Fibroblast of the aortic adventitia (primary cell): ENCODE measurements around the gene GFOD1. TPM values are rescaled to one million over a fixed set of nuclear protein-coding genes. Genes with fewer than 3 reads are reported as not detected.

Experiments used
- DNase-seq: peaks from one replicate; pipeline ENCODE4 v3.0.0-alpha.2; 2010; ENCODE audit warnings: low read depth
- H3K4me3 ChIP-seq: 2 replicates; pipeline ENCODE4 v1.5.1; 2011; ENCODE audit warnings: low read depth, mild to moderate bottlenecking, control low read depth, low read length, moderate library complexity
- total RNA-seq: library from RNA; depleted of rRNA; stranded (reverse); fragments of >200 nt; gene quantifications from 2 replicates; pipeline ENCODE4 v1.2.3, GENCODE V29; 2012; ENCODE audit warnings: low replicate concordance
- TF ChIP-seq, protein P1 (sequence below): IDR thresholded peaks from 2 replicates; pipeline ENCODE4 v1.5.1; 2011; ENCODE audit warnings: mild to moderate bottlenecking, low read length, control low read depth, inconsistent platforms; ENCODE audit not compliant: insufficient read depth

Gene GFOD1
- total RNA-seq, 1 donor = 2.6 TPM

DNA sequence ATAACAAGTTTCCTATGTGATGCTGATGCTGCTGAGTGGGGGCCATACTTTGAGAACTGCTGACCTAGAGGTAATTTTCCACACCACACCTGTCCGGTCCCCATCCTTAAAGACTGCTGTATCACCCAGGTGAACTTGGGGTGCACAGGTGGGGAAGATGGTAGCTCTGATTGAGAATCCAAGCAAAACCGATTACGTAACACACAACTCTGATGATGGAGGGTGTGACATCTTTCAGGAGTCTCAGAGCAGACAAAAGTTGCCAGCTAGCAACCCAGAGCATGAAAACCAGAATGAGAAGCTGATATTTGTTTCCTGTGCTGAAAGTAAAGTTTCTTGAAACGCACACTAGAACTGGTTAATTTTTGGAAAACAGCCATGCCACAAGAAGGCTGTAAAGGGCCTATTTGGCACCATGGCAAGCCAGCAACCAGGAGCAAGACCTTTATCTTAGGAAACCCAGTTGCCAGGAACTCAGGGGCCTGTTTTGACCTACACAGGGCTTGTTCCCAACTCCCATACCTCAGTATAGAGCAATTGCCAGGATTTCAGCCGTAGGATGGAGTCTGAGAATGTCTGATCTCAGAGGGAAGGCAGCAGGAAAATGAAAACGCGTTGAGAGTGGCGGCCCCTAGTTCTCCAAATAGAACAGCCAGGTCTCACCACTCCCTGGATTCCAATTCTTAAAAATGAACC lies 137.4 kb downstream of the GFOD1 start:
- TF ChIP-seq, protein P1, sequence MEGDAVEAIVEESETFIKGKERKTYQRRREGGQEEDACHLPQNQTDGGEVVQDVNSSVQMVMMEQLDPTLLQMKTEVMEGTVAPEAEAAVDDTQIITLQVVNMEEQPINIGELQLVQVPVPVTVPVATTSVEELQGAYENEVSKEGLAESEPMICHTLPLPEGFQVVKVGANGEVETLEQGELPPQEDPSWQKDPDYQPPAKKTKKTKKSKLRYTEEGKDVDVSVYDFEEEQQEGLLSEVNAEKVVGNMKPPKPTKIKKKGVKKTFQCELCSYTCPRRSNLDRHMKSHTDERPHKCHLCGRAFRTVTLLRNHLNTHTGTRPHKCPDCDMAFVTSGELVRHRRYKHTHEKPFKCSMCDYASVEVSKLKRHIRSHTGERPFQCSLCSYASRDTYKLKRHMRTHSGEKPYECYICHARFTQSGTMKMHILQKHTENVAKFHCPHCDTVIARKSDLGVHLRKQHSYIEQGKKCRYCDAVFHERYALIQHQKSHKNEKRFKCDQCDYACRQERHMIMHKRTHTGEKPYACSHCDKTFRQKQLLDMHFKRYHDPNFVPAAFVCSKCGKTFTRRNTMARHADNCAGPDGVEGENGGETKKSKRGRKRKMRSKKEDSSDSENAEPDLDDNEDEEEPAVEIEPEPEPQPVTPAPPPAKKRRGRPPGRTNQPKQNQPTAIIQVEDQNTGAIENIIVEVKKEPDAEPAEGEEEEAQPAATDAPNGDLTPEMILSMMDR = no peak
- no peak overlapping the region for H3K4me3 ChIP-seq
- peak; percentile 33 for DNase-seq

DNA sequence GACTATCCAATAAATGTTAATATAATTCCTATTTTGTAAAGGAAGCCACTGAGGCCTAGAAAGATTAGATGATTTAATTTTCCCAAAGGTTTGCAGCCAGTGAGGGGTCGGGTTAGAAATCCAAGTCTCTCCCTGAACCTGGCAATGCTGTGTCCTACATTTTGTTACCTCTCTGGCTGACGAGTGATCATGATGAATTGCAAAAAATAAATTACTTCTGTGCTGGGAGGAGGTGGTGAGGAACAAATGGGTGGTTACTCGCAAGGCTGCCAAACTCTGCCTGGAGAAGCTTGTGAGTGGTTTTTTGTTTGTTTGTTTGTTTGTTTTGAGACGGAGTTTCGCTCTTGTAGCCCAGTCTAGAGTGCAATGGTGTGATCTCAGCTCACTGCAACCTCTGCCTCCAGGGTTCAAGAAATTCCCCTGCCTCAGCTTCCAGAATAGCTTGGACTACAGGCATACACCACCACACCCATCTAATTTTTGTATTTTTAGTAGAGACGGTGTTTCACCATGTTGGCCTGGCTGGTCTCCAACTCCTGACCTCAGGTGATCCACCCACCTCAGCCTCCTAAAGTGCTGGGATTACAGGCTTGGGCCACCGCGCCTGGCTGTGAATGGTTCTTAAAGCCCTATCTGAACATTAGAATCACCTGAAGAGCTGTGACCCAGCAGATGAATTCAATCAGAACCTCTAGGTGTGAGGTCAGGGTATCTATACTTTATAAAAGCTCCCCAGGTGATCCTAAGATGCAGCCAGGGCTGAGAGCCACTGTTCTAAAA lies 138.9 kb downstream of the GFOD1 start:
- H3K4me3 ChIP-seq = no peak overlapping the region
- DNase-seq = no peak
- TF ChIP-seq, protein P1 = no peak

DNA sequence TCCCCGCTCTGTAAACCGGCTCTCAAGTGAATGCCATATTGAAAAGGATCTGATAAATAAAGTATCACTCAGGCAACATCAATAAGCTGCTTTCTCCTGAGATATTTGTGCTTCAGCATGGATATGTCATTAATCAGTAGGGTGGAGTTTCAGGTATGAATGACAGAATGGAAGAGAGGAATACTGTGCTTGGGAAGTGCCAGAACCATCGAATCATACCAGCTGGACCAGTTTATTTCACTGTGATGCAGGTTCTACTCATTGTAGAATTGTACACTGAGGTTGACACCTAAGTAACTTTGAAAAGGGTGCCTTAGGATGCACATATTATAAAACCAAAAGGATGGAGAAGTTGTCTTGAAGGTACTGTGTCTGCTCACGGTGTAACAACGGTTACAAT lies 141.2 kb downstream of the GFOD1 start:
- no peak overlapping the region for H3K4me3 ChIP-seq
- no peak for DNase-seq
- TF ChIP-seq, protein P1 = no peak

DNA sequence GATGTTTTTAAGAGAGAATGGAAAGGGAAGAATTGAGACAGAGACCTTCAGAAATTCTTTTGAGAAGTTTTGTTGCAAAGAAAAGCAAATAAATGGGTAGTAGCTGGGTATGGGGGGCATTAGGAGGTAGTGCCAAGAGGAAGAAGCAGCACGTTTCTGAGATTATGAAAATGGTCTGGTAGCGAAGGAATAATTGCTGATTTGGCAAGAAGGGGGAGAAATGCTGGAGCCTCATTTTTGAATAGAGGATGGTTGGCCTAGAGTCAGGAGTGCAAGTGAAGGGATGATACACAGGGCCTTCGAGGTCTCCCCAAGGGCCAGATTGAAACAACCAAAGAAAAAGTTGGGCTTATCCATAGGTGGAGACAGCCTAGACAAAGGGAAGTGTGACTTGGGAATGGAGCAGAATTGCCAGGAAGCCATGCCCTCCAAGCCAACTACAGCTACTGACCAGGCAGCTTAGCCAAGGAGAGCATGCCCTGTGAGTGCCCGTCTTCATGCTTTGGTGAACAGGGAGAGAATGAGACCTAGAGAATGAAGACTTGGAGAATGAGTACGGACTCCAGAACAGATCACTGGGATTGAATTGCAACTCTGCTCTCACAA lies 144.9 kb downstream of the GFOD1 start:
- no peak overlapping the region for H3K4me3 ChIP-seq
- TF ChIP-seq, protein P1 = no peak
- DNase-seq = no peak

DNA sequence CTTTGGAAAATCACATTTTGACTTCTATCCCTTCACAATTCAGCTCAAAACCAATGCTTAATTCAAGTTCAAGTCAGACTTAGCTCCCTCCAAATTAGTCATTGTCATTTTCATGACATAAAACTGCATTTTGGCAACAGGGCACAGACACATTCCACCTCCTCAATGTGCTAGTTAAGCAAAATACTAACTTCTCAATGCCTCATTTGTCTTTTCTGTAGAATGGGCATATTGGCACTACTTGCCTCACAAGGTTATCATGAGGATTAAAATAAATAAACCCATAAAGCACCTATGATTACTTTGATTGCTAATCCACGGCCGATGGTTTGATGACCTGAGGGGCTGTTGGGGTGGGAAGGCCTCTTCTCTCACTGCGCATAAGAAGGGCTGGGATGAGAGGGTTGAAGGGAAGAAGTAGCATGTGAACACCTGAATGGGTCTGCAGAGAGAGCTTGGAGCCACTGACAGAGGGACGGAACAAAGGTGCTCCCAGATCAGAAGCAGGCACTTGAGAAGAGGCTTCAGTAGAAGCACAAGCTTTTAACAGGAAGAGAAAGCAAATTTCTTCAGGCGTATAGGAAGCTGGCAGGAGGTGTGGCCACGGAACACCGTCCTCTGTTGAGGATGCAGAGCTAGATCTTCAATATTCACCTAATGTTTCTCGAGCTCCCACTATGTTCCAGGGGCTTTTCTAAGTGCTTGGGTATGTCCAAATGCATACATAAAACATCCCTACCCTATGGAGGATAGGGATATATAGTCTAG lies 147.4 kb downstream of the GFOD1 start:
- H3K4me3 ChIP-seq = no peak overlapping the region
- TF ChIP-seq, protein P1 = no peak
- DNase-seq = no peak

DNA sequence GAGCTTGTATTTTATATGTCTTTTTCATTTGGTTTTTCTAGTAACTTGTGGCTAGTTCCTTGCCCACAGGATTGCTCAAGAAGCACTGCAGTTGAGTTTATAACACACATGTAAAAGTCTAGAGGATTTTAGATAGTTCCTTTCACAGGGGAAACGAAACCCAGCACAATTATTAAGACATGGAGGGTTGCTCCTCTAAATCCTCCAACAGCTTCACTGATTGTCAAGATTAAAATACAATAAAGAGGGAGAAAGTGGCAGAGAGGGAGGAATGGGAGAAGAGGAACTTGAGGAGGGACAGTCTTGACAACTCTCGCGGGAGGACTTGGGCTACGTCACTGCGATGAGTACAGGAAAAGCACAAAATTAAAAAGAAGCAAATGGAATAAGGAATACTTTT lies 149.4 kb downstream of the GFOD1 start:
- H3K4me3 ChIP-seq = no peak overlapping the region
- DNase-seq = no peak
- TF ChIP-seq, protein P1 = no peak
